ENCODE measurements around the gene EGFLAM. TPM values are rescaled to one million over a fixed set of nuclear protein-coding genes. Genes with fewer than 3 reads are reported as not detected.

The EGFLAM gene
- total and polyA plus RNA-seq, 2 experiments from 2014 or later: 0.06 to 0.27 TPM

DNA sequence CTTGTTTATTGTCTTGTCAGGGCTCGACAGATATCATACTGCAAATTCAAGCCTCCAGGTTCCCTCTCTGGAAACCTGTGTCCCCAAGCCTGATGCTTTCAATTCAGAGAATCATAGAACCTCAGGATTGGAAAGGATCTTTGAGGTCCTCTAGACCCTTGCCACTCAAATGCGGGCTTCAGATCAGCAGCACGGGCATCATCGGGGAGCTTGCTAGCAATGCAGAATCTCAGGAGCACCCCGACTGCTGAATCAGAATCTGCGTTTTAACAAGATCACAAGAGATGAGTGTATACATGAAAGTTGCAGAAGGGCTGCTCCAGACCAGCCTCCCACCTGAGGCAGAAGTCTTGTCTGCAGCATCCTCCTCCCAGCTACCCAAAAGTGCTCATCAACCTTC is 13.1 kb upstream of the EGFLAM start:
- H3K36me3 ChIP-seq: no peaks in the 10 kb centered on the region
- H3K27ac ChIP-seq: no peak overlapping the region
- no peak for TF ChIP-seq CTCF (IDR thresholded peaks at IDR 0.05; ENCODE audit: low read depth, low read length)
- no peak overlapping the region for H3K4me3 ChIP-seq
- DNase-seq (ENCODE audit: low read depth in 1 of 2, low spot score in 1 of 2): no peak
- H3K27me3 ChIP-seq: no peaks in the 10 kb centered on the region
- H3K4me1 ChIP-seq (ENCODE audit: low read depth): no peaks in the 10 kb centered on the region
- H3K9me3 ChIP-seq (ENCODE audit: low read depth): no peaks in the 10 kb centered on the region

GRCh38 chr5:38249301-38249700 is 9.1 kb upstream of the EGFLAM start:
- no peaks in the 10 kb centered on the region for H3K9me3 ChIP-seq (ENCODE audit: low read depth)
- H3K36me3 ChIP-seq: no peaks in the 10 kb centered on the region
- no peak overlapping the region for H3K27ac ChIP-seq
- DNase-seq (ENCODE audit: low read depth in 1 of 2, low spot score in 1 of 2): no peak
- H3K4me3 ChIP-seq: no peak overlapping the region
- no peak for TF ChIP-seq CTCF (IDR thresholded peaks at IDR 0.05; ENCODE audit: low read depth, low read length)
- no peaks in the 10 kb centered on the region for H3K27me3 ChIP-seq
- no peaks in the 10 kb centered on the region for H3K4me1 ChIP-seq (ENCODE audit: low read depth)

- Histone ChIP-seq H3K27me3 (no peaks in the 10 kb centered on the region), H3K4me3 (no peak overlapping the region), H3K9me3 (ENCODE audit: low read depth) (no peaks in the 10 kb centered on the region), H3K36me3 (no peaks in the 10 kb centered on the region), H3K4me1 (ENCODE audit: low read depth) (no peaks in the 10 kb centered on the region), H3K27ac (no peak overlapping the region)
- TF ChIP-seq CTCF (IDR thresholded peaks at IDR 0.05; ENCODE audit: low read depth, low read length): no peak
- no peak for DNase-seq (ENCODE audit: low read depth in 1 of 2, low spot score in 1 of 2)
Observed at GRCh38 chr5:38249812-38250211, 8.5 kb upstream of the EGFLAM start.

DNA sequence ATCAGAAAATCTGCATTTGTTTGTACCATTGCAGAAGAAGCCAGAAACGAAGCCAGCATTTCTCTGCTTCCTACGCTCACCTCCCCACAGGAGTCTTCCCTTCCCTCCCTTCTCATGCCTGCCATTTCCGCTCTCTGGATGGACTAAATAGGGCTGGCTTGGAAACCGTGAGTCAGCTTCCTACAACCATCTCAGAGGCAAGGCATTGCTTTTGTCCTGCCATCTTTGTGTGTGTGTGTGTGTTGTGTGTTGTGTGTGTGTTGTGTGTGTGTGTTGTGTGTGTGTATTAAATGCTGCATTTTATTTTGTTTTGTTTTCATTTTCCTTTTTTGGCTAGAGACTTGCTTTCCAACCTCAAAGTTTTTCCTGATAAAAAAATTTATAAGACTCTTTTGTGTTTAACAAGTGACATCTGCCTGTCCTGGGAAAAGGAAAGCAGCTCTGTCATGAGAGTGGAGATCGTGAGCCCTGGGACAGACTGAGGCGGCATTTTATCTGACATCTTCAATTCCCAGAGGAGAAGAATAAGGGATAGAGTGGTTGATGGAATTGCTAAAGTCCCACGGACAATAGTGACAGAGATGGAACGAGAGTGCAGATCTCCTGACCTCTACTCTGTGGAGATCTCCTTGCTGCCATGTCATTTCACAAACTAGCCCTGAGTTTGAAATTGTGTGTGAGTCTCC is 7.5 kb upstream of the EGFLAM start:
- H3K4me1 ChIP-seq (ENCODE audit: low read depth): no peaks in the 10 kb centered on the region
- no peak overlapping the region for H3K27ac ChIP-seq

GRCh38 chr5:38253759-38254158 is 4.6 kb upstream of the EGFLAM start:
- no peak overlapping the region for H3K4me3 ChIP-seq
- no peaks in the 10 kb centered on the region for H3K9me3 ChIP-seq (ENCODE audit: low read depth)
- no peaks in the 10 kb centered on the region for H3K36me3 ChIP-seq
- no peak for TF ChIP-seq CTCF (IDR thresholded peaks at IDR 0.05; ENCODE audit: low read depth, low read length)
- peaks cover 11% of the 10 kb centered on the region for H3K4me1 ChIP-seq (ENCODE audit: low read depth)
- DNase-seq (ENCODE audit: low read depth in 1 of 2, low spot score in 1 of 2): no peak
- H3K27ac ChIP-seq: no peak overlapping the region
- H3K27me3 ChIP-seq: peaks cover 29% of the 10 kb centered on the region

More for the DNA sequence above, 7.5 kb upstream of the EGFLAM start:
- no peak for DNase-seq (ENCODE audit: low read depth in 1 of 2, low spot score in 1 of 2)
- no peak for TF ChIP-seq CTCF (IDR thresholded peaks at IDR 0.05; ENCODE audit: low read depth, low read length)
- Histone ChIP-seq H3K27me3 (peaks cover 4% of the 10 kb centered on the region), H3K36me3 (no peaks in the 10 kb centered on the region), H3K4me3 (no peak overlapping the region), H3K9me3 (ENCODE audit: low read depth) (no peaks in the 10 kb centered on the region)
